Measurements from ENCODE around the gene MADD. TPM values are rescaled to one million over a fixed set of nuclear protein-coding genes. Genes with fewer than 3 reads are reported as not detected.

MADD gene
- total RNA-seq, 4 donors from 2014 or later, result 29.0 to 49.7 (median 38.1) TPM

DNA sequence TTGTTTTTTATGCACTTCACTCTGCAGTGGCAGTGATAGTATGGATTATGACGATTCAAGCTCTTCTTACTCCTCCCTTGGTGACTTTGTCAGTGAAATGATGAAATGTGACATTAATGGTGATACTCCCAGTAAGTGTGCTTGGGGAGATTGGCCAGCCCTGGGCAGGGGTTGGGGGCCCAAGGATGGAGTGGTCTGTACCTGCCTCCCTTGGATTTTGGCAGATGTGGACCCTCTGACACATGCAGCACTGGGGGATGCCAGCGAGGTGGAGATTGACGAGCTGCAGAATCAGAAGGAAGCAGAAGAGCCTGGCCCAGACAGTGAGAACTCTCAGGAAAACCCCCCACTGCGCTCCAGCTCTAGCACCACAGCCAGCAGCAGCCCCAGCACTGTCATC, 14.2 kb downstream of the MADD start:
- DNase-seq, result no peak
- WGBS, 2 donors, result 97% methylated on average over 4 of the region's 4 CpGs
- H3K9me3 ChIP-seq, result no peaks in the 10 kb centered on the region
- no peak overlapping the region for H3K4me3 ChIP-seq (replicated peaks in 1 of 3)
- H3K36me3 ChIP-seq, result peaks cover 87 to 97% of the 10 kb centered on the region in 2 donors
- no peak overlapping the region for H3K27ac ChIP-seq
- no peaks in the 10 kb centered on the region for H3K27me3 ChIP-seq
- no peak for TF ChIP-seq POLR2A (IDR thresholded peaks at IDR 0.05)
- TF ChIP-seq, protein P1, sequence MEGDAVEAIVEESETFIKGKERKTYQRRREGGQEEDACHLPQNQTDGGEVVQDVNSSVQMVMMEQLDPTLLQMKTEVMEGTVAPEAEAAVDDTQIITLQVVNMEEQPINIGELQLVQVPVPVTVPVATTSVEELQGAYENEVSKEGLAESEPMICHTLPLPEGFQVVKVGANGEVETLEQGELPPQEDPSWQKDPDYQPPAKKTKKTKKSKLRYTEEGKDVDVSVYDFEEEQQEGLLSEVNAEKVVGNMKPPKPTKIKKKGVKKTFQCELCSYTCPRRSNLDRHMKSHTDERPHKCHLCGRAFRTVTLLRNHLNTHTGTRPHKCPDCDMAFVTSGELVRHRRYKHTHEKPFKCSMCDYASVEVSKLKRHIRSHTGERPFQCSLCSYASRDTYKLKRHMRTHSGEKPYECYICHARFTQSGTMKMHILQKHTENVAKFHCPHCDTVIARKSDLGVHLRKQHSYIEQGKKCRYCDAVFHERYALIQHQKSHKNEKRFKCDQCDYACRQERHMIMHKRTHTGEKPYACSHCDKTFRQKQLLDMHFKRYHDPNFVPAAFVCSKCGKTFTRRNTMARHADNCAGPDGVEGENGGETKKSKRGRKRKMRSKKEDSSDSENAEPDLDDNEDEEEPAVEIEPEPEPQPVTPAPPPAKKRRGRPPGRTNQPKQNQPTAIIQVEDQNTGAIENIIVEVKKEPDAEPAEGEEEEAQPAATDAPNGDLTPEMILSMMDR (IDR thresholded peaks at IDR 0.05), result no peak
- intact Hi-C loops (cut with DNase I), result no loop called here
- no peaks in the 10 kb centered on the region for H3K4me1 ChIP-seq

- TF ChIP-seq, protein P1 (IDR thresholded peaks at IDR 0.05), result no peak
- no peak for TF ChIP-seq POLR2A (IDR thresholded peaks at IDR 0.05)
- Histone ChIP-seq H3K9me3 (no peaks in the 10 kb centered on the region), H3K4me3 (replicated peaks in 1 of 3) (no peak overlapping the region), H3K27ac (no peak overlapping the region), H3K27me3 (no peaks in the 10 kb centered on the region), H3K4me1 (no peaks in the 10 kb centered on the region), H3K36me3 (peaks cover 90 to 97% of the 10 kb centered on the region in 2 donors)
- intact Hi-C loops (cut with DNase I), result no loop called here
- 93 to 95% methylated on average over 12 to 13 of the region's 13 CpGs for WGBS, 2 donors
- DNase-seq, result no peak
These were observed 16.2 kb downstream of the MADD start for GRCh38 chr11:47285969-47286770.

GRCh38 chr11:47288066-47288465, 18.1 kb downstream of the MADD start:
- WGBS, 2 donors, result 84 to 95% methylated on average over 5 of the region's 5 CpGs
- peaks cover 72 to 97% of the 10 kb centered on the region in 2 donors for H3K36me3 ChIP-seq

GRCh38 chr11:47289856-47290255, 19.9 kb downstream of the MADD start:
- Histone ChIP-seq H3K36me3 (peaks cover 64 to 82% of the 10 kb centered on the region in 2 donors), H3K4me1 (no peaks in the 10 kb centered on the region), H3K9me3 (no peaks in the 10 kb centered on the region), H3K27me3 (no peaks in the 10 kb centered on the region), H3K4me3 (replicated peaks in 1 of 3) (no peak overlapping the region), H3K27ac (no peak overlapping the region)
- 91 to 93% methylated on average over 15 of the region's 15 CpGs for WGBS, 2 donors
- TF ChIP-seq, protein P1 (IDR thresholded peaks at IDR 0.05), result no peak
- TF ChIP-seq POLR2A (IDR thresholded peaks at IDR 0.05), result no peak
- no peak for DNase-seq
- intact Hi-C loops (cut with DNase I), result no loop called here

More at GRCh38 chr11:47288066-47288465, 18.1 kb downstream of the MADD start:
- Histone ChIP-seq H3K27ac (no peak overlapping the region), H3K27me3 (no peaks in the 10 kb centered on the region), H3K4me1 (no peaks in the 10 kb centered on the region), H3K9me3 (no peaks in the 10 kb centered on the region), H3K4me3 (replicated peaks in 1 of 3) (no peak overlapping the region)
- DNase-seq, result no peak
- intact Hi-C loops (cut with DNase I), result no loop called here
- TF ChIP-seq, protein P1 (IDR thresholded peaks at IDR 0.05), result no peak
- TF ChIP-seq POLR2A (IDR thresholded peaks at IDR 0.05), result no peak

DNA sequence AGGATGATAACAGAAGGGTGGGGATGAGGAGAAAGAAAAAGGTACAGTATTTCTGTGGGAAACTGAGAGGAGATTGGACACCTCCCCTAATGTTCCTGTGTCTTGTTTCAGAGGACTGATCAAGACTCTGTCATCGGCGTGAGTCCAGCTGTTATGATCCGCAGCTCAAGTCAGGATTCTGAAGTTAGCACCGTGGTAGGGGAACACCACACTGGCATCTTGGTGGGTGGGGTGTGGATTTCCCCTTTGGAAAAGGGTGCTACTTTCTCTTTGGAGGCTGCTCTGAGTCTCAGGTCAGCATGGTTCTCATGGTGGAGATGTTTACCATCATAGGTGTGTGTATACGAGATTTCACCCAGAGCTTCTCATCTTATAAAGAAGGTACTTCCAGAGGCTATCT, 25.5 kb downstream of the MADD start:
- TF ChIP-seq POLR2A (IDR thresholded peaks at IDR 0.05), result no peak
- TF ChIP-seq, protein P1 (IDR thresholded peaks at IDR 0.05), result no peak
- no peak overlapping the region for H3K27ac ChIP-seq
- H3K36me3 ChIP-seq, result peaks cover 50 to 65% of the 10 kb centered on the region in 2 donors
- H3K27me3 ChIP-seq, result no peaks in the 10 kb centered on the region
- no peaks in the 10 kb centered on the region for H3K9me3 ChIP-seq
- no peak for DNase-seq
- intact Hi-C loops (cut with DNase I), result no loop called here
- no peak overlapping the region for H3K4me3 ChIP-seq (replicated peaks in 1 of 3)
- H3K4me1 ChIP-seq, result no peaks in the 10 kb centered on the region
- WGBS, 2 donors, result 94 to 97% methylated on average over 5 of the region's 5 CpGs

All from thyroid gland (tissue), 4 donors.